ENCODE measurements around the gene ADCY4. TPM values are rescaled to one million over a fixed set of nuclear protein-coding genes. Genes with fewer than 3 reads are reported as not detected.
A peak's percentile ranks its signal among the peaks of the same experiment; 100 is the strongest.

ADCY4 gene
- total and polyA plus RNA-seq, 2 of the 13 experiments (the other 11 are each of a cell fraction or from before 2014, with no cell fraction given), result 0.03 TPM; not detected in 1

DNA sequence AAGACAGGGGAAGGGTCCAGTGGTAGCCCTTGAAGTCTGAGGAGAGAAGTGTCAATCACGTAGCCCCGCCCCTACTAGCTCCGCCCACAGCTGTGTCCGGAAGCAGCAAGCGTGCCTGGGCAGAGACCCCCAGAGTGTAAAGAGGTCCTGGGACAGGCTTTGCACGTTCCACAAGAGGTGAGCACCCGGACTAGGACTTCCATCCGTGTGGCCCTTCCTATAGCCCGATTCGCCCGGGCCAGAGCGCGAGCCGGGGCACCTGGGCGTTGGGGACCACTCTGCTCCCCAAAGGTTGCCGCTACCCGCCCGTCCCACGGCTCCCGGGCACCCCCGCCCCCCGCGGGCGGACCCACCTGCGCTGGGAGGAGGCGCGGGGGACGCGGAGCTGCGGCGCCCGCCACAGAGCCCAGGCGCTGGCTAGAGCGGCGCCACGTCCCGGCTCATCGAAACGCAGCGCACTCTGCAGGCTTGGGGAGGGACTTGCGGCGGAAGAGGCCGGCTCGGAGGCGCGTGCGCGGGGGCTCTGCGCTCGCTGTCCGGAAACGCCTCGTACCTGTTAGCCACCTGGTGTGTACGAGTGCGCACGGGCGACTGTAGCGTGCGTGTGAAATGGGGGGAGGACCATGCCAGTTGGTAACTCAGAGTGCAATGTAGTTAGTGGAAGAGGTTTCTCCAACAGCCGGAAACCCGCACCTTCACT lies 63.6 kb downstream of the ADCY4 start, which contains the start of gene RABGGTA (continued):
- no peak for TF ChIP-seq ZBTB40 (IDR thresholded peaks at IDR 0.05)
- TF ChIP-seq ZBTB40 (CRISPR knock-in tag; IDR thresholded peaks at IDR 0.05), result peak; percentile 94
- peak; percentile 94 for TF ChIP-seq ZBTB33 (CRISPR knock-in tag; IDR thresholded peaks at IDR 0.05)
- peak; percentile 56 for TF ChIP-seq ZNF644 (CRISPR knock-in tag; IDR thresholded peaks at IDR 0.05; ENCODE audit: low read depth)
- TF ChIP-seq KLF9 (CRISPR knock-in tag; IDR thresholded peaks at IDR 0.05; ENCODE audit: low read depth), result peak; percentile 64; the same call in 1 of the 2 replicates
- no peak for TF ChIP-seq PLRG1 (conservative IDR thresholded peaks at IDR 0.05)
- TF ChIP-seq, protein P1, sequence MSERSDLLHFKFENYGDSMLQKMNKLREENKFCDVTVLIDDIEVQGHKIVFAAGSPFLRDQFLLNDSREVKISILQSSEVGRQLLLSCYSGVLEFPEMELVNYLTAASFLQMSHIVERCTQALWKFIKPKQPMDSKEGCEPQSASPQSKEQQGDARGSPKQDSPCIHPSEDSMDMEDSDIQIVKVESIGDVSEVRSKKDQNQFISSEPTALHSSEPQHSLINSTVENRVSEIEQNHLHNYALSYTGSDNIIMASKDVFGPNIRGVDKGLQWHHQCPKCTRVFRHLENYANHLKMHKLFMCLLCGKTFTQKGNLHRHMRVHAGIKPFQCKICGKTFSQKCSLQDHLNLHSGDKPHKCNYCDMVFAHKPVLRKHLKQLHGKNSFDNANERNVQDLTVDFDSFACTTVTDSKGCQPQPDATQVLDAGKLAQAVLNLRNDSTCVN (CRISPR knock-in tag; IDR thresholded peaks at IDR 0.05; ENCODE audit: borderline replicate concordance), result peak; percentile 95
- peak; percentile 99 for TF ChIP-seq RFXAP (CRISPR knock-in tag; IDR thresholded peaks at IDR 0.05; ENCODE audit: borderline replicate concordance)
- TF ChIP-seq TP53 (CRISPR knock-in tag; conservative IDR thresholded peaks at IDR 0.05), result peak; percentile 95
- peak; percentile 76 for TF ChIP-seq SP2 (CRISPR knock-in tag; IDR thresholded peaks at IDR 0.05)
- peak; percentile 100 for TF ChIP-seq ERF (CRISPR knock-in tag; IDR thresholded peaks at IDR 0.05)
- 0 out of 2 replicates have a peak, but pooled peaks have one; percentile 3 for TF ChIP-seq ZBTB1 (CRISPR knock-in tag; IDR thresholded peaks at IDR 0.05; ENCODE audit: borderline replicate concordance)
- peak; percentile 100 for TF ChIP-seq ZMAT3 (CRISPR knock-in tag; conservative IDR thresholded peaks at IDR 0.05)
- TF ChIP-seq ZNF564 (CRISPR knock-in tag; IDR thresholded peaks at IDR 0.05), result peak; percentile 98

All from HepG2 (cell line).